K562 (cell line): ENCODE measurements around the gene MAD1L1. TPM values are rescaled to one million over a fixed set of nuclear protein-coding genes. Genes with fewer than 3 reads are reported as not detected.
A peak's percentile ranks its signal among the peaks of the same experiment; 100 is the strongest.

Experiments
- ATAC-seq: fragments of 200-7000 bp; cut with Tn5 transposase; 3 replicates; pipeline ENCODE4 v1.9.1; 2020; ENCODE audit warnings: moderate library complexity
- BruUV-seq: library from RNA; stranded (reverse); fragments of 400-500 nt; replicated peaks from 2 replicates; lab custom pipeline; 2021; lab: Mats Ljungman, UMichigan
- CTCF ChIA-PET: fragments of 300-600 bp; formaldehyde crosslinking; extraction: SDS; loops from one replicate; lab custom pipeline; 2021; ENCODE audit warnings: low intra/inter-chr PET ratio; lab: Yijun Ruan, JAX
- POLR2A ChIA-PET: fragments of 300-600, 350-650 bp; sonication (Branson Sonifier 250); formaldehyde crosslinking; extraction: SDS; loops from one replicate; lab custom pipeline; 2021; ENCODE audit warnings: antibody characterized with exemption, inconsistent platforms; lab: Yijun Ruan, JAX
- DNase-seq, 4 experiments: peaks; one replicate each; pipeline versions ENCODE4 v3.0.0 to v3.0.0-alpha.2; 2011 to 2018; ENCODE audit warnings: low spot score in 3 of 4, mixed read lengths in 3 of 4; ENCODE audit errors: extremely low read depth in 1 of 4
- FAIRE-seq: peaks from 2 replicates; lab custom pipeline; 2011; peaks lifted over from hg19 to GRCh38; lab: Jason Lieb, UNC
- H2AFZ ChIP-seq: 2 replicates; pipeline ENCODE4 v1.6.0; 2011; ENCODE audit warnings: low read depth, low read length, control low read depth, inconsistent platforms
- H3K27ac ChIP-seq: fragments of 200-600 bp; 3 replicates; pipeline ENCODE4 v1.8.0; 2011; ENCODE audit warnings: low read depth, mild to moderate bottlenecking, control low read depth, inconsistent platforms, low read length, moderate library complexity, mixed read lengths; ENCODE audit errors: extremely low read depth
- H3K27me3 ChIP-seq, 2 experiments: fragments of 300-600 bp in 1 of 2; 2 replicates in 1 of 2; 3 replicates in 1 of 2; pipeline versions ENCODE4 v1.6.0 to v1.8.0; 2011; ENCODE audit warnings: inconsistent platforms in 2 of 2, low read length in 2 of 2, mild to moderate bottlenecking in 1 of 2, mixed read lengths in 1 of 2, moderate library complexity in 1 of 2; ENCODE audit not compliant: control insufficient read depth in 2 of 2, insufficient read depth in 2 of 2
- H3K36me3 ChIP-seq: fragments of 300-600 bp; 3 replicates; pipeline ENCODE4 v1.8.0; 2011; ENCODE audit warnings: mild to moderate bottlenecking, low read length, inconsistent platforms; ENCODE audit not compliant: control insufficient read depth, insufficient read depth
- H3K4me1 ChIP-seq, 2 experiments: fragments of 200-600 bp in 1 of 2; replicated peaks in 1 of 2; 2 replicates in 1 of 2; 3 replicates in 1 of 2; pipeline versions ENCODE4 v1.5.1 to v1.8.0; 2011; ENCODE audit warnings: inconsistent platforms in 2 of 2, low read length in 2 of 2, mild to moderate bottlenecking in 1 of 2, mixed read lengths in 1 of 2, moderate library complexity in 1 of 2; ENCODE audit not compliant: control insufficient read depth in 2 of 2, insufficient read depth in 2 of 2
- H3K4me2 ChIP-seq: 2 replicates; pipeline ENCODE4 v1.6.1; 2011; ENCODE audit warnings: low read length, control low read depth, inconsistent platforms, mixed read lengths; ENCODE audit not compliant: insufficient read depth
- H3K4me3 ChIP-seq: fragments of 200-600 bp; sonication (generic), shearing (Covaris generic); 2 replicates; pipeline ENCODE4 v1.5.1; 2016; ENCODE audit warnings: control low read depth, inconsistent platforms
- H3K79me2 ChIP-seq: fragments of 200-600 bp; 3 replicates; pipeline ENCODE4 v1.8.0; 2011; ENCODE audit warnings: low read length, inconsistent platforms; ENCODE audit not compliant: control insufficient read depth, insufficient read depth
- H3K9ac ChIP-seq, 2 experiments: 2 replicates each; pipeline versions ENCODE4 v1.6.0 to v1.6.1; 2011; ENCODE audit warnings: low read depth in 2 of 2, low read length in 2 of 2, control low read depth in 1 of 2, inconsistent platforms in 1 of 2, mild to moderate bottlenecking in 1 of 2, mixed read lengths in 1 of 2; ENCODE audit not compliant: insufficient read depth in 1 of 2
- H3K9me1 ChIP-seq: one replicate; pipeline ENCODE4 v1.6.0; 2011; ENCODE audit warnings: inconsistent platforms, mild to moderate bottlenecking, low read length, moderate library complexity; ENCODE audit not compliant: control insufficient read depth, insufficient read depth
- H3K9me3 ChIP-seq: replicated peaks from 2 replicates; pipeline ENCODE4 v1.5.1; 2011; ENCODE audit warnings: low read depth, low read length, inconsistent platforms; ENCODE audit not compliant: control insufficient read depth, insufficient read depth
- H4K20me1 ChIP-seq: replicated peaks from 2 replicates; pipeline ENCODE4 v1.6.1; 2011; ENCODE audit warnings: low read length, inconsistent platforms, mixed read lengths; ENCODE audit not compliant: control insufficient read depth, insufficient read depth
- ATF2 ChIP-seq: sonication (generic); formaldehyde crosslinking; IDR thresholded peaks from 2 replicates; pipeline ENCODE4 v1.8.1; 2022; ENCODE audit warnings: missing genetic modification reagents
- BCLAF1 ChIP-seq, 2 experiments: fragments of 450-650 bp in 1 of 2; IDR thresholded peaks; 2 replicates each; pipeline ENCODE4 v1.6.1; 2011 to 2017; ENCODE audit warnings: low read depth in 2 of 2, antibody characterized with exemption in 1 of 2, borderline replicate concordance in 1 of 2, low read length in 1 of 2, mild to moderate bottlenecking in 1 of 2, mixed read lengths in 1 of 2; ENCODE audit not compliant: control insufficient read depth in 1 of 2
- GTF2B ChIP-seq: IDR thresholded peaks from 2 replicates; pipeline ENCODE4 v1.6.1; 2011; ENCODE audit not compliant: insufficient read length; ENCODE audit errors: extremely low read depth
- MIER1 ChIP-seq: fragments of 450-650 bp; IDR thresholded peaks from 2 replicates; pipeline ENCODE4 v1.6.1; 2016; ENCODE audit warnings: antibody characterized with exemption, mild to moderate bottlenecking, low read depth
- MNT ChIP-seq, 2 experiments: fragments of 450-650 bp; conservative IDR thresholded peaks; 2 replicates each; pipeline ENCODE4 v1.6.1; 2017; ENCODE audit warnings: mild to moderate bottlenecking in 2 of 2, moderate library complexity in 2 of 2
- NONO ChIP-seq, 2 experiments: fragments of 200-400 bp in 1 of 2; fragments of 450-650 bp in 1 of 2; formaldehyde crosslinking in 1 of 2; IDR thresholded peaks; 2 replicates each; pipeline ENCODE4 v1.6.1; 2017; ENCODE audit warnings: low read depth in 2 of 2, mild to moderate bottlenecking in 2 of 2, moderate library complexity in 2 of 2, low read length in 1 of 2
- NRF1 ChIP-seq, 2 experiments: fragments of 450-650 bp; IDR thresholded peaks in 1 of 2; conservative IDR thresholded peaks in 1 of 2; 2 replicates each; pipeline ENCODE4 v1.6.1; 2014; ENCODE audit warnings: mild to moderate bottlenecking in 2 of 2
- TCF3 ChIP-seq: sonication (generic); formaldehyde crosslinking; IDR thresholded peaks from 2 replicates; pipeline ENCODE4 v1.4.0; 2020; ENCODE audit warnings: mild to moderate bottlenecking, missing genetic modification reagents
- USF1 ChIP-seq: sonication (generic); formaldehyde crosslinking; IDR thresholded peaks from 2 replicates; pipeline ENCODE4 v1.9.0; 2022; ENCODE audit warnings: mild to moderate bottlenecking, missing genetic modification reagents
- ZBED1 ChIP-seq: IDR thresholded peaks from 2 replicates; pipeline ENCODE4 v1.6.1; 2014
- ZFP36 ChIP-seq: fragments of 150-350 bp; IDR thresholded peaks from 2 replicates; pipeline ENCODE4 v1.6.1; 2018; ENCODE audit warnings: low read length, low read depth; ENCODE audit not compliant: partially characterized antibody
- ZNF354B ChIP-seq: fragments of 250-450 bp; sonication (Bioruptor Pico); IDR thresholded peaks from 2 replicates; pipeline ENCODE4 v1.4.0; 2020
- WGBS: fragments of 100-300 bp; shearing (Covaris generic); methylation state at CpG from one replicate; pipeline ENCODE4 v1.1.6; 2016; ENCODE audit warnings: low coverage, mixed read lengths; ENCODE audit not compliant: insufficient coverage; ENCODE audit errors: missing lambda C conversion rate; 5-methylcytosine and 5-hydroxymethylcytosine counted together
- in situ Hi-C: fragments of 300-500 bp; cut with MboI; formaldehyde crosslinking; loops from 4 replicates; pipeline ENCODE4 v1.15.0; 2018; ENCODE audit warnings: inconsistent platforms, mixed read lengths
- intact Hi-C: fragments of 100-400 bp; cut with micrococcal nuclease; formaldehyde crosslinking; loops from 2 replicates; pipeline ENCODE4 v1.14.2; 2022
- polyA plus RNA-seq, 8 experiments: library from polyadenylated mRNA; depleted of rRNA in 4 of 8; stranded (reverse) in 5 of 8; unstranded in 3 of 8; fragments of >200 nt; fragmentation: Nextera tagmentation in 2 of 8; fragmentation: Illumina TruSeq in 1 of 8; extraction: Ambion mirVana in 2 of 8; extraction: Trizol in 1 of 8; gene quantifications; 2 replicates each; pipeline versions ENCODE4 v1.2.1 to v1.2.3, GENCODE V29; 2011 to 2014; ENCODE audit warnings: inconsistent platforms in 1 of 8, missing spikeins in 1 of 8
- total RNA-seq, 7 experiments: library from RNA; depleted of rRNA in 6 of 7; stranded (reverse); fragments of >200 nt in 6 of 7; fragmentation: Illumina TruSeq in 2 of 7; extraction: Trizol in 2 of 7; gene quantifications; 2 replicates each; pipeline versions ENCODE4 v1.2.1 to v1.2.3, GENCODE V29; 2011 to 2021; ENCODE audit warnings: low replicate concordance in 1 of 7

MAD1L1 gene
- total and polyA plus RNA-seq, 9 of the 15 experiments (the other 6 are each of a cell fraction or from before 2014, with no cell fraction given) = 1.7 to 89.7 (median 18.0) TPM

GRCh38 chr7:2208712-2209111, 24.0 kb downstream of the MAD1L1 start:
- no peak for DNase-seq
- in situ Hi-C loops (loop anchor here (10.0 kb wide), 1 partner anchor 624 kb away; no protein-coding TSS in a partner anchor), intact Hi-C loops (loop anchor here (10.0 kb wide), 1 partner anchor 634 kb away; the partner anchor contains the start of gene PSMG3)
- CTCF ChIA-PET = interaction anchor here (1.4 kb wide), 1 partner anchor 629 kb away, joined by 12 read pairs; no protein-coding TSS in a partner anchor
- peak overlapping the region in 1 of 2 experiments; percentile 55; a peak in 1 of 4 replicates for H3K9ac ChIP-seq
- POLR2A ChIA-PET = interaction anchor here (1.7 kb wide), 1 partner anchor 28 kb away, joined by 4 read pairs; no protein-coding TSS in a partner anchor
- TF ChIP-seq ZBED1 = no peak
- no peak for TF ChIP-seq MNT (conservative IDR thresholded peaks at IDR 0.05)
- no peak for TF ChIP-seq GTF2B
- TF ChIP-seq USF1 (CRISPR knock-in tag) = no peak
- no peak for TF ChIP-seq TCF3 (CRISPR knock-in tag)
- no peak for TF ChIP-seq ZFP36
- no peak for TF ChIP-seq ZNF354B
- no peak for TF ChIP-seq NRF1 (conservative IDR thresholded peaks at IDR 0.05 in 1 of 2, IDR thresholded peaks at IDR 0.05 in 1 of 2)
- no peak for TF ChIP-seq MIER1
- TF ChIP-seq NONO (IDR thresholded peaks at IDR 0.05; ENCODE audit: low read depth in 2 of 2, low read length in 1 of 2) = no peak
- no peak for TF ChIP-seq BCLAF1 (IDR thresholded peaks at IDR 0.05; ENCODE audit: borderline replicate concordance in 1 of 2, control insufficient read depth in 1 of 2, low read depth in 2 of 2, low read length in 1 of 2)
- no peak for TF ChIP-seq ATF2 (CRISPR knock-in tag)
- TF ChIP-seq, all 486 proteins: peak for 0
- Histone ChIP-seq H3K27me3 (no peaks in the 10 kb centered on the region), H3K36me3 (peaks cover 69% of the 10 kb centered on the region; the same call in 2 of the 3 replicates), H3K27ac (no peak overlapping the region), H3K4me1 (peaks cover 0 to 10% of the 10 kb centered on the region in 2 experiments; a peak in 1 of 5 replicates), H3K9me3 (0 out of 2 replicates have a peak, but pooled peaks cover under 1% of the 10 kb centered on the region), H4K20me1 (no peaks in the 10 kb centered on the region; the same call in none of the 2 replicates), H3K4me3 (no peak overlapping the region), H2AFZ (no peak overlapping the region), H3K9me1 (no peaks in the 10 kb centered on the region), H3K4me2 (no peak overlapping the region), H3K79me2 (no peaks in the 10 kb centered on the region)
- no TSS peak for BruUV-seq
- FAIRE-seq (no peak), ATAC-seq (no peak)
- 93% methylated on average over 15 of the region's 16 CpGs for WGBS
